ENCODE measurements around the gene PRSS33. TPM values are rescaled to one million over a fixed set of nuclear protein-coding genes. Genes with fewer than 3 reads are reported as not detected.

The PRSS33 gene
- total and polyA plus RNA-seq, 9 of the 15 experiments (the other 6 are each of a cell fraction or from before 2014, with no cell fraction given), result not detected

DNA sequence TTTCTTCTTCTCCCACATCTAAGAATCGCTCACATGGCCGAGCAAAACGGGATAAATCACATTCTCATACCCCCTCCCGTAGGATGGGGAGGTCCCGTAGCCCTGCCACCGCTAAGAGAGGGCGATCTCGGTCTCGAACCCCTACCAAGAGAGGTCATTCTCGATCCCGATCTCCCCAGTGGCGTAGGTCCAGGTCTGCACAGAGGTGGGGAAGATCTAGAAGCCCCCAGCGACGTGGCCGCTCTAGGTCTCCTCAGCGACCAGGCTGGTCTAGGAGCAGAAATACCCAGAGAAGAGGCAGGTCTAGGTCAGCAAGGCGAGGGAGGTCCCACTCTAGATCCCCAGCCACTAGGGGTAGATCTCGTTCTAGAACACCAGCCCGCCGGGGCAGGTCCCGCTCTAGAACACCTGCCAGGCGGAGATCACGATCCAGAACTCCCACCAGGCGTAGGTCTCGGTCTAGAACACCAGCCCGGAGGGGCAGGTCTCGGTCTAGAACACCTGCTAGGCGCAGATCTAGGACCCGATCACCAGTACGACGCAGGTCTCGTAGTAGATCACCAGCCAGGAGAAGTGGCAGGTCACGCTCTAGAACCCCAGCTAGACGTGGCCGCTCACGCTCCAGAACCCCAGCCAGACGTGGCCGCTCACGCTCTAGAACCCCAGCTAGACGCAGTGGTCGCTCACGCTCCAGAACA lies 25.3 kb downstream of the PRSS33 start:
- no peaks in the 10 kb centered on the region; the same call in none of the 2 replicates for H4K20me1 ChIP-seq (replicated peaks; ENCODE audit: control insufficient read depth, insufficient read depth, low read length)
- FAIRE-seq, result no peak
- BruUV-seq (replicated peaks), result no TSS peak
- H3K9me3 ChIP-seq (replicated peaks; ENCODE audit: control insufficient read depth, insufficient read depth, low read depth, low read length), result peaks cover 20% of the 10 kb centered on the region
- no peaks in the 10 kb centered on the region for H3K9me1 ChIP-seq (ENCODE audit: control insufficient read depth, insufficient read depth, low read length)
- ChIA-PET POLR2A (interaction anchor here (0.6 to 9.0 kb wide), 6 partner anchors 9 to 600 kb away, joined by 3 to 96 read pairs (median 4); partner anchors contain the start of gene SRRM2), CTCF (ENCODE audit: low intra/inter-chr PET ratio) (no interaction called here)
- H3K4me3 ChIP-seq, result no peak overlapping the region
- no peaks in the 10 kb centered on the region for H3K27me3 ChIP-seq (ENCODE audit: control insufficient read depth in 2 of 2, insufficient read depth in 2 of 2, low read length in 2 of 2)
- no peak overlapping the region for H3K27ac ChIP-seq (ENCODE audit: extremely low read depth, low read depth, low read length)
- intact Hi-C loops (cut with micrococcal nuclease) (no loop called here), in situ Hi-C loops (cut with MboI) (no loop called here)
- no peak for ATAC-seq
- H3K36me3 ChIP-seq (ENCODE audit: control insufficient read depth, insufficient read depth, low read length), result peaks cover 100% of the 10 kb centered on the region
- H2AFZ ChIP-seq (ENCODE audit: low read depth, low read length), result no peak overlapping the region
- H3K4me1 ChIP-seq (replicated peaks in 1 of 2; ENCODE audit: control insufficient read depth in 2 of 2, insufficient read depth in 2 of 2, low read length in 2 of 2), result peaks cover 0 to 10% of the 10 kb centered on the region in 2 experiments; a peak in 2 of 5 replicates
- WGBS (ENCODE audit: insufficient coverage, low coverage, missing lambda C conversion rate), result 97% methylated on average over 36 of the region's 42 CpGs
- DNase-seq (ENCODE audit: extremely low read depth in 1 of 4, low spot score in 3 of 4), result no peak
- no peak overlapping the region for H3K9ac ChIP-seq (ENCODE audit: insufficient read depth in 1 of 2, low read depth in 2 of 2, low read length in 2 of 2)
- peaks cover 99% of the 10 kb centered on the region for H3K79me2 ChIP-seq (ENCODE audit: control insufficient read depth, insufficient read depth, low read length)
- H3K4me2 ChIP-seq (ENCODE audit: insufficient read depth, low read length), result no peak overlapping the region
- peak; percentile 67 for TF ChIP-seq RBFOX2 (IDR thresholded peaks at IDR 0.05; ENCODE audit: low read depth, low read length)
- no peak for TF ChIP-seq ZNF77 (CRISPR knock-in tag; IDR thresholded peaks at IDR 0.05)
- peak; percentile 57 for TF ChIP-seq POLR2G (IDR thresholded peaks at IDR 0.05; ENCODE audit: low read depth, low read length)
- TF ChIP-seq BRD9 (IDR thresholded peaks at IDR 0.05; ENCODE audit: low read depth, partially characterized antibody), result no peak
- TF ChIP-seq CREB3L1 (IDR thresholded peaks at IDR 0.05; ENCODE audit: borderline replicate concordance, low read depth), result peak; percentile 99; the same call in 1 of the 2 replicates
- TF ChIP-seq ZNF316 (IDR thresholded peaks at IDR 0.05), result no peak
- TF ChIP-seq, protein P1, sequence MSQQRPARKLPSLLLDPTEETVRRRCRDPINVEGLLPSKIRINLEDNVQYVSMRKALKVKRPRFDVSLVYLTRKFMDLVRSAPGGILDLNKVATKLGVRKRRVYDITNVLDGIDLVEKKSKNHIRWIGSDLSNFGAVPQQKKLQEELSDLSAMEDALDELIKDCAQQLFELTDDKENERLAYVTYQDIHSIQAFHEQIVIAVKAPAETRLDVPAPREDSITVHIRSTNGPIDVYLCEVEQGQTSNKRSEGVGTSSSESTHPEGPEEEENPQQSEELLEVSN (IDR thresholded peaks at IDR 0.05; ENCODE audit: borderline replicate concordance in 1 of 2, extremely low read depth in 1 of 2, insufficient read depth in 1 of 2, insufficient read length in 1 of 2, low read depth in 1 of 2, low read length in 1 of 2, poor library complexity in 1 of 2, severe bottlenecking in 1 of 2), result peak in 1 of 2 experiments; percentile 10
- TF ChIP-seq RBM22 (IDR thresholded peaks at IDR 0.05; ENCODE audit: low read depth, low read length, poor library complexity, severe bottlenecking), result peak; percentile 64
- no peak for TF ChIP-seq POLR3G (IDR thresholded peaks at IDR 0.05; ENCODE audit: extremely low read depth, insufficient read length, insufficient replicate concordance)
- TF ChIP-seq KDM1A (IDR thresholded peaks at IDR 0.05), result peak in 1 of 2 experiments; percentile 74; a peak in 1 of 4 replicates
- TF ChIP-seq ZBTB9 (CRISPR knock-in tag; IDR thresholded peaks at IDR 0.05), result 0 out of 2 replicates have a peak, but pooled peaks have one; percentile 37
- TF ChIP-seq, protein P2, sequence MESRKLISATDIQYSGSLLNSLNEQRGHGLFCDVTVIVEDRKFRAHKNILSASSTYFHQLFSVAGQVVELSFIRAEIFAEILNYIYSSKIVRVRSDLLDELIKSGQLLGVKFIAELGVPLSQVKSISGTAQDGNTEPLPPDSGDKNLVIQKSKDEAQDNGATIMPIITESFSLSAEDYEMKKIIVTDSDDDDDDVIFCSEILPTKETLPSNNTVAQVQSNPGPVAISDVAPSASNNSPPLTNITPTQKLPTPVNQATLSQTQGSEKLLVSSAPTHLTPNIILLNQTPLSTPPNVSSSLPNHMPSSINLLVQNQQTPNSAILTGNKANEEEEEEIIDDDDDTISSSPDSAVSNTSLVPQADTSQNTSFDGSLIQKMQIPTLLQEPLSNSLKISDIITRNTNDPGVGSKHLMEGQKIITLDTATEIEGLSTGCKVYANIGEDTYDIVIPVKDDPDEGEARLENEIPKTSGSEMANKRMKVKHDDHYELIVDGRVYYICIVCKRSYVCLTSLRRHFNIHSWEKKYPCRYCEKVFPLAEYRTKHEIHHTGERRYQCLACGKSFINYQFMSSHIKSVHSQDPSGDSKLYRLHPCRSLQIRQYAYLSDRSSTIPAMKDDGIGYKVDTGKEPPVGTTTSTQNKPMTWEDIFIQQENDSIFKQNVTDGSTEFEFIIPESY (CRISPR knock-in tag; IDR thresholded peaks at IDR 0.05), result peak; percentile 97

Data from K562 (cell line).